HG03139 (cell line): Measurements from ENCODE around the gene MIGA2.
"Not testable (repeated sequence)": the region's sequence is repeated elsewhere in the genome, so short reads cannot be mapped to it uniquely, and the experiment has no call there.

ENCODE experiments used
- ATAC-seq: cut with Tn5 transposase; IDR thresholded peaks from one replicate; pipeline ENCODE4 v1.9.1; 2021; ENCODE audit not compliant: unreplicated experiment

The MIGA2 gene, protein sequence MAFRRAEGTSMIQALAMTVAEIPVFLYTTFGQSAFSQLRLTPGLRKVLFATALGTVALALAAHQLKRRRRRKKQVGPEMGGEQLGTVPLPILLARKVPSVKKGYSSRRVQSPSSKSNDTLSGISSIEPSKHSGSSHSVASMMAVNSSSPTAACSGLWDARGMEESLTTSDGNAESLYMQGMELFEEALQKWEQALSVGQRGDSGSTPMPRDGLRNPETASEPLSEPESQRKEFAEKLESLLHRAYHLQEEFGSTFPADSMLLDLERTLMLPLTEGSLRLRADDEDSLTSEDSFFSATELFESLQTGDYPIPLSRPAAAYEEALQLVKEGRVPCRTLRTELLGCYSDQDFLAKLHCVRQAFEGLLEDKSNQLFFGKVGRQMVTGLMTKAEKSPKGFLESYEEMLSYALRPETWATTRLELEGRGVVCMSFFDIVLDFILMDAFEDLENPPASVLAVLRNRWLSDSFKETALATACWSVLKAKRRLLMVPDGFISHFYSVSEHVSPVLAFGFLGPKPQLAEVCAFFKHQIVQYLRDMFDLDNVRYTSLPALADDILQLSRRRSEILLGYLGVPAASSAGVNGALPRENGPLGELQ

DNA sequence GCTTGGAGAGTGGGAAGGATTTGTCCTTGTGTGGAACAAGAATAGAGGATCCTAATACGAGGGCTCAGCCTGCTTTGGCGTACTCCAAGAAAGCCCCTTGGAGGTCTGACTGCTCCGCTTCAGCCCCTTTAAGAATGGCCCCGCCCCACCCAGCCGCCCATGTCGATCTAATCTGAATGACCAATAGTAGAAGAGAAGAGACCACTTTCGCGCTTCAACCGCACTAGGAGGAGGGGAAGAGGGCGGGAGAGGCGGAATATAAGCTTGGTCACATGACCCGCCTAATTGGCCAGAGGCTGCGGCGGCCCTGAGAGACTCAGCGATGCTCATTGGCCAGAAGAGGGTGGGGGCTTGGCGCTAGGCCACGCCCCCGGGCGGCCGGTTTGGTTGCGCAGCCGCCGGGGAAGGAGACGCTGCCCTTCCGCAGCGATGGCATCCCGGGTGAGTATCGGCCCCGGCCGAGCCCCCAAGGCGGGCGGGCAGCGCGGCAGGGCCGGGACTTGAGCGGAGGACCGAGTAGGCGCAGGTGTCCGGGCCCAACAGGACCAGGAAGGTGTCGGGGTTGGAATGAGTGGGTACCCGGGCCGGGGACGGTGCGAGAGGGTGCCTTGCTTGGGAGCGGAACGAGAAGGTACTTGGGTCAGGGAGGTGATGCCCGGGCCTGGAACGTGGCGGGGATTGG, at the start of gene MIGA2:
TSS of gene MIGA2 (plus strand) at position 386 of the 682 bp plus-strand sequence. CDS start 3,969 bp downstream, outside the sequence.
- ATAC-seq: peak; percentile 87

DNA sequence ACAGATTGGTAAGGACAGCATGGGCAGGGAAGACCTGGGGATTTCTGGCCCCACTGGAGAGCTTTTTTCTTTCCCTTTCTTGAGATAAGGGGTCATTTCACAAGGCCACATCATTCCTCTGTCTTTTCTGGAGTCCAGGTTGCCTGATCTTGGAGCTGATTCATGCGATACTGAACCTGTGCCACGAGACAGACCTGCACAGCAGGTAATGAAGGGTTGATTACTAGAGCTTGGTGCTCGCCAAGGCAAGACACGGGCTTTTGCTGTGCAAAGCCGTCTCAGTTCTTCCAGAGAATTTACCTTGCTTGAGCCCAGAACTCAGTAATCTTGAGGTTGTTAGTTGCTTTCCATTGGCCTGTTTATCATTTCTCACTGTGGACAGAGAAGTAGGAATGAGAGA, 49.8 kb upstream of the MIGA2 start:
- ATAC-seq: no peak

DNA sequence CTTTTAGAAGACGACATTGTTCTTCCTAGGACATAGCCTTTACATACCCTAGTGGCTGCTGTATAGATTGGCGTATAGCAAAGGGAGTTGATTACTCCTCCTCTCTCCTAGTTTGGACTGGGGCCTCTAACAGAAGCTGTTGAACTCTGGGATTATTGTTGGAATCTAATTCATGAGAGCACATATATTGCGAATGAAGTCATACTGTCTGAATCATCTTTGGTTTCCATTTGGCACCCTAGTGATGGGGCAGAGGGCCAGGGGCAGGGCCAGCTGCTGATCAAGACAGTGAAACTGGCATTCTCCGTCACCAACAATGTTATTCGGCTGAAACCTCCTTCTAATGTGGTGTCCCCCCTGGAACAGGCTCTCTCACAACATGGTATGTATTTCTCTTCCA, 48.6 kb upstream of the MIGA2 start:
- no peak for ATAC-seq

DNA sequence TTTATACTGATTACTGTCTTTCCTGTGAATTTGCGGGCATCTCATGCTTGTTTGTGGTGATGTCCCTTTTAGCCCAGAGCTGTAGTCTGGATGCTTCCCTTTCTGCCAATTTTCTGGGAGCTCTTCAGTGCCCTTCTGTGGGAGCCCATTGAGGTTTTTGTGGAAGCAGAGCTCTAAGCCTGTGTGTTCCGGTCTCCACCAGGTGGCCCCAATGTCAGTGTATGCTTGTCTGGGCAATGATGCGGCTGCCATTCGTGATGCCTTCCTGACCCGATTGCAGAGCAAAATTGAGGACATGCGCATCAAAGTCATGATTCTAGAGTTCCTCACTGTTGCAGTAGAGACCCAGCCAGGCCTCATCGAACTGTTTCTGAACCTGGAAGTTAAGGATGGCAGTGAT, 43.4 kb upstream of the MIGA2 start:
- ATAC-seq: no peak

DNA sequence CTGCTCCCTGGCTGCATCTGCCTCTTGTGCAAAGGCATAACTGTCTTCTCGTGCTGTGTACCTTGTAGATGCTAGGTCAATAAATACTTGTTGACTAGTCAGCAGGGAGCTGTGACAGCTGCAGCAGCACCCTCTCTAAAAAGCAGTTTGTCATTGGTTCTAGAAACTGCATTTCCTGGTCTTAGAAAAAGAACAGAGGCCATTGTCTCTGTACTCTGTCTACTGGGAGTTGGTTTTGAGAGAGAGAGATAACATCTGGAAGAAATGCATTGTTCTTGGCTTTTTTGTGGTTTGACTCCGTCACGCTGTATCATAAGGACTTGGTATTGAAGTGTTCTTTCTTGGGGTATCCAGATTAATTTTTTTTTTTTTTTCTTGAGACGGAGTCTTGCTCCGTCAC, 40.6 kb upstream of the MIGA2 start:
- ATAC-seq: no peak

DNA sequence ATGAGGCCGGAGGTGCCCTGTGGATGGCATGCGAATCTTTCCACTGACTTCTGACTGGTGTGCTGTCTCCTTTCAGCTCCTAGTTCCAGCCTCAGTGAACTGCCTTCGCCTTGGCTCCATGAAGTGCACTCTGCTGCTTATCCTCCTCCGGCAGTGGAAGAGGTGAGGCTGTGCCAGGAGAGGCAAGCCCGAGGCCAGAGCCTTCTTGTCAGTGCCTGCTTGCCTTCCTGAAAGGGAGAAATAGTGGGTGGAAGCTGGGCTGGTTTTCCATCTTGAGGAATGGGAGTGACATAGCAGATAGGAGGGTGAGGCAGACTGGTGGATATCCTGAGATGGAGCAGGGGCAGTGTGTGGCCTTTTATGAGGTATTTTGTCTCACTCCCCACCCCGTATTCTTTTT, 38.0 kb upstream of the MIGA2 start:
- no peak for ATAC-seq

DNA sequence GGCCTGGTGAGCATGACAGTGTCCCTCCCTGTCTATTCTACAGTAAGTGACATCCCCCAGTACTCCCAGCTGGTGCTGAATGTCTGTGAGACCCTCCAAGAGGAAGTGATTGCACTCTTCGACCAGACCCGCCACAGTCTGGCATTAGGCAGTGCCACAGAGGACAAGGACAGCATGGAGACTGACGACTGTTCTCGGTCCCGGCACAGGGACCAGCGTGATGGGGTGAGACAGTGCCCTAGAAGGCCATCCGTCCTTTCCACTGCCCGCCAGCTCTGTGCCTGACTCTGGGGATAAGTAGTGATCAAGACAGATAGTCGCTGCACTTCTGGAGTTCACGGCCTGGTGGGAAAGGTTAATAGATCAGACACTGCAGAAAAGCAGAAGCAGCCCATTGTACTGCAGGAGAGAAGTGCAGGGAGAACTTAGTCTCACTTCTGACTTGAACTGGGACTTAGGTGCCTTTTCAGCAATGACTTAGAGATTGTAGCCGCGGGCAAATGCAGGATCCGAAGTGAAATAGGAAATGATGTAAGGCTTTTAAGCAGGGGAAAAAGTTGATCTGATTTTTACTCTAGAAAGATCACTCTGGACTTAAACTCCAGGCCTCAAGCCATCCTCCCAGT, 36.7 kb upstream of the MIGA2 start:
- no peak for ATAC-seq

DNA sequence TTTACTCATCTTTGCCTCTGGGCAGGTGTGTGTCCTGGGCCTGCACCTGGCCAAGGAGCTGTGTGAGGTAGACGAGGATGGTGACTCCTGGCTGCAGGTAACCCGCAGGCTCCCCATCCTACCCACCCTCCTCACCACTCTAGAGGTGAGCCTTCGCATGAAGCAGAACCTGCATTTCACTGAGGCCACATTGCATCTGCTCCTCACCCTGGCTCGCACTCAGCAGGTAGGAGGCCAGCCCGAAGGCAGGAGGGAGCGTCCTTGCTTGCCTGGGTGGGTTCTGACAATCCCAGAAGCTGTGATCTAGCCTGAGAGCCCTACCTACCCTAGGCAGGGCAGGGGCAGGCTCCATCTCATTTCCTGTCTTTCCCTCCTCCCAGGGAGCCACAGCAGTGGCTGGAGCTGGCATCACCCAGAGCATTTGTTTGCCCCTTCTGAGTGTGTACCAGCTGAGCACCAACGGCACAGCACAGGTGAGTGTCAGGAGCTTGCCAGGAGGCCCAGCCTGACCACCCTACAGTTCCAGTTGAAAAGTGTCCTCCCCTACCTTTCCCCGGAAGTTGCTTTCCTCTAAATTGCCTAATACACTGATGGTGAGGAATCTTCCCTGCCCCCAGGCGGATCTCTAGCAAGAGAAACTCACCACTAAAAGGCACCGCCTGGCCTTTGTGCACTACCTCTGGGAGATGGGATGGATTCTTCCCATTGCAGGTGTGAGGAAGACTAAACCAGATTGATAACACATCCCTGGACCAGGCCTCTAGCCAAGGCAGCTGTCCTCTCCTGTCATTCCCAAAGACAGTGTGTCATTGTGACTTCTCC, 34.7 kb upstream of the MIGA2 start:
- ATAC-seq: no peak

DNA sequence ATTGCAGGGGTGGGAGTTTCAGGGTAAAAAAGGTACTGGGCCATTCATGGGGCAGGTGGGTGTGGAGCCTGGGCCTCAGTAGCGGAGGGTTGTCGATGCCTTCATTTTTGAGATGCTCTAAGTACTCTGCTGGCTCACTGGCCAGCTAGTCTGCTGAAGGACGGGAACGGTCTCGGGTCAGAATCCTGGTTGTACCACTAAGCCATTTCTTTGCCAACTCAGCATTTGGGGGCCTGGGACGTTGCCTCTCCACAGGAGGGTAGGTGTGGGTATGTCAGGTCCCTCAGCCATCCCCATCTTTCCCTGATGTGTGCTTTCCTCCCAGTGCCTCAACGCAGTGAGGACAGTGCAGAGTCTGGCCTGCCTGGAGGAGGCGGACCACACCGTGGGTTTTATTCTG, 33.4 kb upstream of the MIGA2 start:
- no peak for ATAC-seq

DNA sequence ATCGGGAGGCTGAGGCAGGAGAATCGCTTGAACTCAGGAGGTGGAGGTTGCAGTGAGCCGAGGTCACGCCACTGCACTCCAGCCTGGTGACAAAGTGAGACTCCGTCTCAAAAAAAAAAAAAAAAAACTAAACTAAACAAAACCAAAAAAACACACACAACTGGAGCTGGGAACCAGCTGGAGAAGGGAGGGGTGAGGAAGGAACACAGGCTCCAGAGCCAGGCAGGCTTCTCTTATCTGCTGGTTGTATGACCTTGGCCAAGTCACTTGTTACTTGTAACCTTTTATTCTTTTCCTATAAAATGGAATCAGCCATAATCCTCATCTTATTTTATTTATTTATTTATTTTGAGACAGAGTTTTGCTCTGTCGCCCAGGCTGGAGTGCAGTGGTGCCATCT, 32.3 kb upstream of the MIGA2 start:
- ATAC-seq: not testable (repeated sequence)

DNA sequence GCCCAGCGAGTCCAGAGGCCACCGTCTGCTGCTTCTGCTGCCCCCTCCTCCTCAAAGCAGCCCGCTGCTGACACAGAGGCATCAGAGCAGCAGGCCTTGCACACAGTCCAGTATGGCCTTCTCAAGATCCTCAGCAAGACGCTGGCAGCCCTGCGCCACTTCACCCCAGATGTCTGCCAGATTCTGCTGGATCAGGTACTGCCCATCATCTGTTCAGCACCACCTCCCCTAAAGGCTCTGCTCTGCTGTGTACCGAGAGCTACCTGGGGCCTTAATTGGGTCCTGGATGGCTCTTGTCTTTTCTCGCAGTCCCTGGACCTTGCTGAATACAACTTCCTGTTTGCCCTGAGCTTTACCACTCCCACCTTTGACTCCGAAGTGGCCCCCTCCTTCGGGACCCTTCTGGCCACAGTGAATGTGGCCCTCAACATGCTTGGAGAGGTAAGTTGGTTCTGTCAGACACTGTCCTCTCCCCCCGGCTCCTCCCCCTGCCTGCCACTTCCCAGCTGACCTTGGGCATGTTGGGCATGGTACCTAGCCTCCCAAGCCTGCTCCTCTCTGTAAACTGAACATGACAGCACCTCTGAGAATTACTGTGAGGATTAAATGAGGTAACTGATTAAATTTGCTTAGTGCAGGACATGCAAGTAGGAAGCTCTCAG, 31.0 kb upstream of the MIGA2 start:
- ATAC-seq: no peak

DNA sequence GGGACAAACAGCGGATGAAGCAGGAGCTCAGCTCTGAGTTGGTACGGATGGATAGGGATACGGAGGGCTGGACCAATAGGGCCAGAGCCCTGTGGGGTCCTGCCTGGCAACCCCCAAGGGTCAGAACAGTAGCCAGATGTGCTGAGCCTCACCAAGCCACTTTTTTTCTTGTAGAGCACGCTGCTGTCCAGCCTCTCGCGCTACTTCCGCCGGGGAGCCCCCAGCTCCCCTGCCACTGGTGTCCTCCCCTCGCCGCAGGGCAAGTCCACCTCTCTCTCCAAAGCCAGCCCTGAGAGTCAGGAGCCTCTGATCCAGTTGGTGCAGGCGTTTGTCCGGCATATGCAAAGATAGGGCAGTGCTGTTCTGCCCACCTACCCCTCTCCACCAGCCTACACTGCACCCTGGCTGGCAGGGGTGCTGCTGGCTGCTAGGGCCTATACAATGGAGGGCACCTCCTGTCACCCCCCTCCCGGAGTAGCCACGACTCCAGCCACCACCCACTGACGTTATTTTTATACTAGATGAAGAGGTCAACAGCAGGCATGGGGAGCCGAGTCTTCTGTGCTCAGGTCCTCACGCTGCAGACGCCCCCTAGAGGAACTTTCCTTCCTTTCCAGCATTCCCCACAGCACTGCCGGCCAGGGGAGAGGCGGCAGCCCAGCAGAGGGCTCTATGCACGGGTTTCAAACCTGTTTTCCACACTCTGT, 29.9 kb upstream of the MIGA2 start:
- no peak for ATAC-seq

DNA sequence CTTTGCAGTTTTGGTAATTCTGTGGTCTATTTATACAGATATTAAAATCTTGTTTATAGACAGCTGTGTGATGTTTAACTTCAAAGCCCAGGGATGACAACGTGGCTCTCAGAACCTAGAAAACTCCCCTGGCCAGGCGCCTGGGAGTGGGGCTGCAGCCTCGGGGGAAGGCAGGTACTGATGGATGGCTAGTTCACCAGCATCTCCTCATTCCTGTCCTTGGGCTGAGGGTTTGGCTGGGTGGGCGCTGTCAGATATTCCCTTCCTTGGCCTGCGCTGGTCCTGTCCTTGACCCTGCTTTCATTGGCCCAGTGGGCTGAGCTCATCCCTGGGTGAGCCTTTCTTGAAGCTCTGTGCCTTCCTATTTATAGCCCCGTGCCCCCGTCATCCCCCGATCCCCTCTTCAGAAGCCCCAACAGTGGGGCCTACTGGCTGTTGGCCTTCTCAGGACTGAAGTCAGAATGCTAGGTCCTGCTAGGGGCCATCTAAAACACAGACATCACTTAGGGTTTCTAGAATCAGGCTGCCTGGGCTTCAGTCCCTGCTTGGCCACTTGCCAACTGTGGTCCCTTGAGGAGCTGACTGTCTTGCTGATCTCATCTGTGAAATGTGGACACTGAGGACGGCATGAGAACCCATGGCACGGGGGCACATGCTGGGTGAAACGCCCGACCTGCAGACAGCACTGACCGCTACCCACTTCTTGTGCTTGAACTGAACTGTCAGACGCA, 29.2 kb upstream of the MIGA2 start:
- no peak for ATAC-seq

DNA sequence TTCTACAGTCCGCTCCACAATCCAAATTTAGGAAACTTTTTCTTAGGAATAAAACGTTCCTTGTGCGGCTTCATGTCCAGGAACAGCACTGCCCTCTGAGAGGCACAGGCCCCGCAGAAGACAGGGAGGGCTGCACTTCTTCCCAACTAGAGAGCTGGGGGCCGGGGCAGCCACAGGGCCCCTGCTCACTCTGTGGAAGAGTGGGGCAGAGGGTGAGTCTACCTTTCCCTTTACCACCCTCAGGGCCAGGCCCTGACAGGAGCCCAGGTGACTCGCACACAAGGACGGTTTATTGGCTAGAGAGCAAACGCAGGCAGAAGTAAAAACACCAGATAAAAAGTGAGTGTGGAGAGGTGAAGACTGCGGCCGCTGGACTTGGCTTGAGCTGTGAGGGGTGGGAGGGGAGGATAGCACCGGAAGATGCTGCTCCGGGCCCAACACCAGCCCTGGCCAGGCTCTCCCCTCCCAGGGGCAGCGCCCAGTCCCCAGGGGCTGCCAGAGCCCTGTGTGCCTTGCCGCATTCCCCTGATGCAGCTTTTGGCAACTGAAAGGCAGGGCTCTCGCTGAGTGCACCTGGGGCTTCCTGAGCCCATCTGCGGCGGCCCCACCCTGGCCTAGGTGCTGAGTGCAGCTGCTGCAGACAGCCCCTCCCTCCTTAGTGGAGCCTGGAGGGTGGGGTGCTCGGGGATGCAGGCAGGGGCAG, 28.5 kb upstream of the MIGA2 start:
- no peak for ATAC-seq

DNA sequence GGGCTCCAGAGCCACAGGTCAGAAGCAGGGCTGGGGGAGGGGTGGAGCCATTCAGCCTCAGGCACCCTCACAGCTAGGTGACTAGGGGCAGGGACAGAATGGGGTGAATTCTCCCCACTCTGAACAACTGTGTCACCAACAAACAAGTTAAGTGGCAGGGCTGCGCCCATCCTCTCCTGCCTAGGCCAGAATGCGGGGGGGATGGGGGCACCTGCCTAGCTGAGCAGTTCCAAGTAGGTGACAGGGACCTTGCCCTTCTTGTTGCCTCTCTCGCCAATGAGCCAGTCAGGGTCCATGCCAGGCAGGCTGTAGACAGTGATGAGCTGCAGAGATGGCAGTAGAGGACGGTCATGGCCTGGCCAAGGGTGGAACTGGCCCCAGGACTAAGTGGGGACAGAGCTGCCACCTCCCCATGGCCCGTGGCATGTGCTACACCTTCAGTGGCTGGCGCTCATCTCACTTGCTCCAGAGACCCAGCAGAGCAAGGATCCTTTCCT, 27.9 kb upstream of the MIGA2 start:
- ATAC-seq: no peak

DNA sequence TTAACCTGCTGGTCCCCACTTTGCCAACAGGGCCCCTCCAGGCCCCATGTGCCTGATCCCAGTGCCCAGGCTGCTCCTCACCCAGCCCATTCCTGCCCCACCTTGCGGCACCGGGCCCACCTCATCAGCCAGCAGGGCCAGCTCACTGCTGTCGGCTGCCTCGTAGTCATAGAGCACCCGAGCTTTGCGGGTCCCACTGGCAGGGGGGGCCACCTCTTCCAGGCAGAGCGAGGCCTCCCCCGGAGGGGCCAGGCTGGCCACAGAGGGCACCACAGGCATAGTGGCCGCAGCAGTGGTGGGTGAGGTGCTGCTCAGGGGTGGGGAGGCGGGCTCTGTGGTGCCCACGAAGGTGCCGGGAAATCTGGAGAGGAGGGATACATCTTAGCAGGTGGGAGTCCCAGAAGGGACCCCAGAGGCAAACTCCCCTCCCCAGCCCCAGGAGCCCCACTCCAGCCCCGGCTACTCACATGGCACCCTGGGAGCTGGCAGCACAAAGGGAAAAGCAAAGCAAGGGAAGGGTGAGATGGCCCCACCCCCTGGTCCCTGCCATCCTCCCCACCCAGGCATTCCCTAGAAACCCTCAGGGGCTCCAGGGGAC, 27.3 kb upstream of the MIGA2 start:
- ATAC-seq: no peak

DNA sequence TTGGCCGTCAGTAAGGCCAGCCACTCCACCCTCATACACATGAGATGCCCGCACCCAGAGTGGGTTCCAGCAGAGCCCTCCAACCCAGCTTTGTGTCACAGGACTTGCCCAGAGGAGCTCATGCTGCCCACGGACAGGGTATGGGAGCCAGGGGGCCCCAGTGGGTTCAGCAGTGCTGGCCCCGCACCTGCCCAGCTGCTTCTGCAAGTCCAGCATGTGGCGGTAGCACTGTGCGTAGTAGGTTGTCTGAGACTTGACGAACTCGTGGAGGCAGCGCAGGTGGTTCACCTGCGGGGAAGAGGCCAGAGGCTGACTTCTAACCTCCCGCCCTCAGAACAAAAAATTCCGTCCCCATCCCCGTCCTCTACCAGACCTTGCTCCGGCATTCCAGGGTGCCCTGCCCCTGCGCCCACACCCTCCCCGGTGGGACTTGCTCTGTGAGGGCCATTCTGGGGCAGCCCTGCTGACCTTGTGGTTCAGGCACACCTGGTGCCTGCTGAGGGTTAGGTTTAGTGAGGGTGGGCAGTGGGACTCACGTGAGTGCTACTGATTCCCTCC, 26.8 kb upstream of the MIGA2 start:
- no peak for ATAC-seq
